Measurements from ENCODE around the gene NT5DC3. TPM values are rescaled to one million over a fixed set of nuclear protein-coding genes. Genes with fewer than 3 reads are reported as not detected.

NT5DC3 gene
- total and polyA plus RNA-seq, 4 donors: 1.3 to 9.0 (median 4.4) TPM

GRCh38 chr12:103813426-103813825, 27.6 kb downstream of the NT5DC3 start:
- no peaks in the 10 kb centered on the region for H3K9me3 ChIP-seq (ENCODE audit: control insufficient read depth in 4 of 4, low read length in 3 of 4)
- 95% methylated on average over 3 of the region's 3 CpGs for WGBS

DNA sequence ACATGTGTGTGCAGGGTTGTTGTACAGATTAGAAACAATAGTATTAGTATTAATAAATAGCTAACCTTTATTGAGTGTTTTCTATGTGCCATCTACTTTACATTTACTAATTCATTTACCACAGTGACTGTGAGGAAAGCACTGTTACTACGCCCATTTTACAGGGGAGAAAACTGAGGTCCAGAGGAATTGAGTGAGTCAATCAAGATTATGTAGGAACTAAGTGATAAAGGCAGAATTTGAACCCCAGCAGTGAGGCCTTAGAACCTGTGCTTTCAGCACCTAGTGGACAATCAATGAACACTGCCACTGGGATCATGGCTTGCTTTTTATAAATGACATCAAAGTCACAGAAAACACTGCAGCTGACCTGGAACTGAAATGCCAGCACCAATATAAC, 28.2 kb downstream of the NT5DC3 start:
- no peak overlapping the region for H3K27ac ChIP-seq (ENCODE audit: low read depth in 1 of 2, low read length in 2 of 2)
- no peak overlapping the region for H3K4me3 ChIP-seq (ENCODE audit: low read depth in 1 of 3, low read length in 3 of 3)
- 98% methylated on average over 1 of the region's 1 CpG for WGBS
- TF ChIP-seq TAF1 (conservative IDR thresholded peaks at IDR 0.05) (no peak), EGR1 (IDR thresholded peaks at IDR 0.05; ENCODE audit: low read depth in 2 of 2) (no peak), HNF4G (IDR thresholded peaks at IDR 0.05) (no peak), NR2F2 (IDR thresholded peaks at IDR 0.05) (no peak), REST (IDR thresholded peaks at IDR 0.05) (no peak), CTCF (IDR thresholded peaks at IDR 0.05; ENCODE audit: low read depth, low read length, missing input control) (no peak), YY1 (IDR thresholded peaks at IDR 0.05) (no peak), RAD21 (IDR thresholded peaks at IDR 0.05) (no peak), JUND (IDR thresholded peaks at IDR 0.05) (no peak)
- TF ChIP-seq, protein P1, sequence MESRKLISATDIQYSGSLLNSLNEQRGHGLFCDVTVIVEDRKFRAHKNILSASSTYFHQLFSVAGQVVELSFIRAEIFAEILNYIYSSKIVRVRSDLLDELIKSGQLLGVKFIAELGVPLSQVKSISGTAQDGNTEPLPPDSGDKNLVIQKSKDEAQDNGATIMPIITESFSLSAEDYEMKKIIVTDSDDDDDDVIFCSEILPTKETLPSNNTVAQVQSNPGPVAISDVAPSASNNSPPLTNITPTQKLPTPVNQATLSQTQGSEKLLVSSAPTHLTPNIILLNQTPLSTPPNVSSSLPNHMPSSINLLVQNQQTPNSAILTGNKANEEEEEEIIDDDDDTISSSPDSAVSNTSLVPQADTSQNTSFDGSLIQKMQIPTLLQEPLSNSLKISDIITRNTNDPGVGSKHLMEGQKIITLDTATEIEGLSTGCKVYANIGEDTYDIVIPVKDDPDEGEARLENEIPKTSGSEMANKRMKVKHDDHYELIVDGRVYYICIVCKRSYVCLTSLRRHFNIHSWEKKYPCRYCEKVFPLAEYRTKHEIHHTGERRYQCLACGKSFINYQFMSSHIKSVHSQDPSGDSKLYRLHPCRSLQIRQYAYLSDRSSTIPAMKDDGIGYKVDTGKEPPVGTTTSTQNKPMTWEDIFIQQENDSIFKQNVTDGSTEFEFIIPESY (IDR thresholded peaks at IDR 0.05): no peak
- DNase-seq (ENCODE audit: low spot score): no peak
- H3K4me1 ChIP-seq (ENCODE audit: control insufficient read depth in 4 of 4, insufficient read depth in 4 of 4, low read length in 3 of 4): no peaks in the 10 kb centered on the region
- no peaks in the 10 kb centered on the region for H3K27me3 ChIP-seq (ENCODE audit: control insufficient read depth in 4 of 4, insufficient read depth in 4 of 4, low read length in 3 of 4)
- peaks cover 0 to 10% (median 2%) of the 10 kb centered on the region in 4 donors for H3K36me3 ChIP-seq (ENCODE audit: control insufficient read depth in 4 of 4, insufficient read depth in 3 of 4, low read depth in 1 of 4, low read length in 3 of 4)
- H3K9me3 ChIP-seq (ENCODE audit: control insufficient read depth in 4 of 4, low read length in 3 of 4): no peaks in the 10 kb centered on the region
- no peak overlapping the region for H3K9ac ChIP-seq (ENCODE audit: low read depth in 1 of 2, low read length in 2 of 2)

More at GRCh38 chr12:103813426-103813825, 27.6 kb downstream of the NT5DC3 start:
- H3K36me3 ChIP-seq (ENCODE audit: control insufficient read depth in 4 of 4, insufficient read depth in 3 of 4, low read depth in 1 of 4, low read length in 3 of 4): peaks cover 0 to 10% (median 2%) of the 10 kb centered on the region in 4 donors
- no peak overlapping the region for H3K9ac ChIP-seq (ENCODE audit: low read depth in 1 of 2, low read length in 2 of 2)
- H3K4me1 ChIP-seq (ENCODE audit: control insufficient read depth in 4 of 4, insufficient read depth in 4 of 4, low read length in 3 of 4): no peaks in the 10 kb centered on the region
- H3K27me3 ChIP-seq (ENCODE audit: control insufficient read depth in 4 of 4, insufficient read depth in 4 of 4, low read length in 3 of 4): no peaks in the 10 kb centered on the region
- TF ChIP-seq EGR1 (IDR thresholded peaks at IDR 0.05; ENCODE audit: low read depth in 2 of 2) (no peak), FOXA2 (IDR thresholded peaks at IDR 0.05) (no peak), HNF4G (IDR thresholded peaks at IDR 0.05) (no peak), REST (IDR thresholded peaks at IDR 0.05) (no peak), HNF4A (conservative IDR thresholded peaks at IDR 0.05) (no peak), GABPA (IDR thresholded peaks at IDR 0.05 in 1 of 2, conservative IDR thresholded peaks at IDR 0.05 in 1 of 2) (no peak), RXRA (IDR thresholded peaks at IDR 0.05) (no peak), JUND (IDR thresholded peaks at IDR 0.05) (no peak), FOXA1 (IDR thresholded peaks at IDR 0.05) (no peak)
- TF ChIP-seq, protein P1 (IDR thresholded peaks at IDR 0.05): no peak
- no peak for DNase-seq (ENCODE audit: low spot score)
- H3K4me3 ChIP-seq (ENCODE audit: low read depth in 1 of 3, low read length in 3 of 3): no peak overlapping the region
- no peak overlapping the region for H3K27ac ChIP-seq (ENCODE audit: low read depth in 1 of 2, low read length in 2 of 2)
